WTC11 (cell line): ENCODE measurements around the gene CNTN1. TPM values are rescaled to one million over a fixed set of nuclear protein-coding genes. Genes with fewer than 3 reads are reported as not detected.

Experiments
- ATAC-seq: fragments of 200-7000 bp; cut with Tn5 transposase; 2 replicates; pipeline ENCODE4 v1.10.0; 2021; ENCODE audit warnings: mild to moderate bottlenecking, moderate library complexity
- CTCF ChIA-PET: fragments of 300-600 bp; sonication (Branson Sonifier 250); formaldehyde crosslinking; loops from one replicate; lab custom pipeline; 2021; ENCODE audit warnings: antibody characterized with exemption; lab: Charles Lee
- POLR2A ChIA-PET: fragments of 350-600 bp; sonication (Branson Sonifier 250); formaldehyde crosslinking; loops from one replicate; lab custom pipeline; 2021; ENCODE audit warnings: antibody characterized with exemption; lab: Charles Lee
- DNase-seq: peaks from one replicate; pipeline ENCODE4 v3.0.0; 2021; ENCODE audit warnings: low spot score
- H3K27ac Mint-ChIP-seq: 2 replicates; pipeline ENCODE4 v1.8.0; 2021; ENCODE audit warnings: mixed read lengths
- H3K27me3 Mint-ChIP-seq: 2 replicates; pipeline ENCODE4 v1.8.0; 2021; ENCODE audit warnings: low read depth, mild to moderate bottlenecking, moderate library complexity, mixed read lengths
- H3K36me3 Mint-ChIP-seq: 2 replicates; pipeline ENCODE4 v1.8.0; 2021; ENCODE audit warnings: mixed read lengths
- H3K4me1 Mint-ChIP-seq: 2 replicates; pipeline ENCODE4 v1.8.0; 2022; ENCODE audit warnings: mixed read lengths
- H3K4me3 Mint-ChIP-seq: 2 replicates; pipeline ENCODE4 v1.8.0; 2021; ENCODE audit warnings: mild to moderate bottlenecking, moderate library complexity, mixed read lengths
- H3K9me3 Mint-ChIP-seq: 2 replicates; pipeline ENCODE4 v1.8.0; 2021; ENCODE audit warnings: mixed read lengths
- ATF1 ChIP-seq: sonication (generic); formaldehyde crosslinking; IDR thresholded peaks from 2 replicates; pipeline ENCODE4 v1.8.1; 2023; ENCODE audit warnings: mild to moderate bottlenecking, moderate library complexity, missing genetic modification reagents
- CREB1 ChIP-seq: sonication (generic); formaldehyde crosslinking; IDR thresholded peaks from 2 replicates; pipeline ENCODE4 v1.8.0; 2023; ENCODE audit warnings: mild to moderate bottlenecking, missing genetic modification reagents
- ESRRA ChIP-seq: sonication (generic); formaldehyde crosslinking; IDR thresholded peaks from 2 replicates; pipeline ENCODE4 v1.8.1; 2022; ENCODE audit warnings: mild to moderate bottlenecking, missing genetic modification reagents, borderline replicate concordance
- GABPB1 ChIP-seq: sonication (generic); formaldehyde crosslinking; IDR thresholded peaks from 2 replicates; pipeline ENCODE4 v1.8.1; 2023; ENCODE audit warnings: mild to moderate bottlenecking, missing genetic modification reagents
- JAZF1 ChIP-seq: fragments of 250-450 bp; sonication (Bioruptor Pico); IDR thresholded peaks from 2 replicates; pipeline ENCODE4 v1.9.0; 2021; ENCODE audit warnings: moderate library complexity, mild to moderate bottlenecking, inconsistent platforms
- JUN ChIP-seq: sonication (generic); formaldehyde crosslinking; IDR thresholded peaks from 2 replicates; pipeline ENCODE4 v1.8.0; 2023; ENCODE audit warnings: mild to moderate bottlenecking, missing genetic modification reagents
- MYBL2 ChIP-seq: sonication (generic); formaldehyde crosslinking; IDR thresholded peaks from 2 replicates; pipeline ENCODE4 v1.8.1; 2023; ENCODE audit warnings: mild to moderate bottlenecking, moderate library complexity, missing genetic modification reagents
- NFE2L1 ChIP-seq: sonication (generic); formaldehyde crosslinking; IDR thresholded peaks from 2 replicates; pipeline ENCODE4 v1.8.1; 2023; ENCODE audit warnings: missing genetic modification reagents
- SOX15 ChIP-seq: fragments of 250-450 bp; sonication (Bioruptor Pico); IDR thresholded peaks from 2 replicates; pipeline ENCODE4 v1.9.0; 2021; ENCODE audit warnings: mild to moderate bottlenecking
- SP1 ChIP-seq: sonication (generic); formaldehyde crosslinking; conservative IDR thresholded peaks from 2 replicates; pipeline ENCODE4 v1.8.1; 2022; ENCODE audit warnings: missing genetic modification reagents
- ZNF396 ChIP-seq: fragments of 250-450 bp; sonication (Bioruptor Pico); IDR thresholded peaks from 2 replicates; pipeline ENCODE4 v1.8.0; 2021; ENCODE audit warnings: mild to moderate bottlenecking, moderate library complexity, borderline replicate concordance
- ZNF671 ChIP-seq: fragments of 250-450 bp; sonication (Bioruptor Pico); IDR thresholded peaks from 2 replicates; pipeline ENCODE4 v1.8.0; 2021; ENCODE audit warnings: mild to moderate bottlenecking
- total RNA-seq: library from RNA; stranded (reverse); gene quantifications from 3 replicates; pipeline ENCODE4 v1.2.3, GENCODE V29; 2021
- TF ChIP-seq, protein P1 (sequence below): sonication (generic); formaldehyde crosslinking; IDR thresholded peaks from 2 replicates; pipeline ENCODE4 v1.8.0; 2022; ENCODE audit warnings: mild to moderate bottlenecking, missing genetic modification reagents
- TF ChIP-seq, protein P2 (sequence below): sonication (generic); formaldehyde crosslinking; IDR thresholded peaks from 2 replicates; pipeline ENCODE4 v1.8.1; 2022; ENCODE audit warnings: missing genetic modification reagents, borderline replicate concordance
- TF ChIP-seq, protein P3 (sequence below): sonication (generic); formaldehyde crosslinking; IDR thresholded peaks from 2 replicates; pipeline ENCODE4 v1.8.1; 2023; ENCODE audit warnings: mild to moderate bottlenecking, missing genetic modification reagents, borderline replicate concordance
- TF ChIP-seq, protein P4 (sequence below): fragments of 250-450 bp; sonication (Bioruptor Pico); IDR thresholded peaks from 2 replicates; pipeline ENCODE4 v1.9.0; 2021; ENCODE audit warnings: mild to moderate bottlenecking
- TF ChIP-seq, protein P5 (sequence below): fragments of 250-450 bp; sonication (Bioruptor Pico); IDR thresholded peaks from 2 replicates; pipeline ENCODE4 v2.1.2; 2022; ENCODE audit warnings: mild to moderate bottlenecking, moderate library complexity
- TF ChIP-seq, protein P6 (sequence below): fragments of 250-450 bp; sonication (Bioruptor Pico); IDR thresholded peaks from 2 replicates; pipeline ENCODE4 v1.8.0; 2021; ENCODE audit warnings: mild to moderate bottlenecking

Gene CNTN1
- total RNA-seq, 1 experiment from 2014 or later, result 16.9 TPM

DNA sequence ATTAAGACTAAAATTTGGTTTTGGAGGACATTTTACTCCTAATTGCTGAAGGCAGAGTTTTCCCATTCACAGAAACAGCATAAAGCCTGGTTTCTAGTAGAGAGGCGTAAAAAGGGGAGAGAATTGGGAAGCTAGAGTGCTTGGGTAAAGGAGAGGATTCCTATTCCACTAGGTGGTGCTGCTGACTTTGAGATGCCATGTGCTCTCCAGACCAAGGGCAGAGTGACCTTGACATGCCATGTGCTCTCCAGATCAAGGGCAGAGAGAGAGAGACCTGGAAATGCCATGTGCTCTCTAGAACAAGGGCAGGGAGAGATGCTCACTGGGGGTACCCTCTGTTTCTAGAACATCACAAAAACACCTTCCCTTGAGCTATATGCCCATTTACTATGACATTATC, 319.7 kb downstream of the CNTN1 start:
- peak; percentile 22; the same call in 1 of the 2 replicates for ATAC-seq
- POLR2A ChIA-PET, result no interaction called here
- Mint-ChIP-seq H3K36me3 (peaks cover 60% of the 10 kb centered on the region), H3K27ac (no peak overlapping the region), H3K4me1 (no peaks in the 10 kb centered on the region), H3K4me3 (no peak overlapping the region), H3K9me3 (peaks cover 65% of the 10 kb centered on the region), H3K27me3 (peaks cover 13% of the 10 kb centered on the region)
- TF ChIP-seq ZNF671 (CRISPR knock-in tag) (no peak), CREB1 (CRISPR knock-in tag) (no peak), JAZF1 (no peak), JUN (CRISPR knock-in tag) (no peak), ESRRA (peak; percentile 99), SP1 (CRISPR knock-in tag) (no peak), MYBL2 (CRISPR knock-in tag) (no peak), ZNF396 (CRISPR knock-in tag) (no peak)
- TF ChIP-seq, protein P1, sequence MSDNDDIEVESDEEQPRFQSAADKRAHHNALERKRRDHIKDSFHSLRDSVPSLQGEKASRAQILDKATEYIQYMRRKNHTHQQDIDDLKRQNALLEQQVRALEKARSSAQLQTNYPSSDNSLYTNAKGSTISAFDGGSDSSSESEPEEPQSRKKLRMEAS (CRISPR knock-in tag), result peak; percentile 74
- TF ChIP-seq, protein P2, sequence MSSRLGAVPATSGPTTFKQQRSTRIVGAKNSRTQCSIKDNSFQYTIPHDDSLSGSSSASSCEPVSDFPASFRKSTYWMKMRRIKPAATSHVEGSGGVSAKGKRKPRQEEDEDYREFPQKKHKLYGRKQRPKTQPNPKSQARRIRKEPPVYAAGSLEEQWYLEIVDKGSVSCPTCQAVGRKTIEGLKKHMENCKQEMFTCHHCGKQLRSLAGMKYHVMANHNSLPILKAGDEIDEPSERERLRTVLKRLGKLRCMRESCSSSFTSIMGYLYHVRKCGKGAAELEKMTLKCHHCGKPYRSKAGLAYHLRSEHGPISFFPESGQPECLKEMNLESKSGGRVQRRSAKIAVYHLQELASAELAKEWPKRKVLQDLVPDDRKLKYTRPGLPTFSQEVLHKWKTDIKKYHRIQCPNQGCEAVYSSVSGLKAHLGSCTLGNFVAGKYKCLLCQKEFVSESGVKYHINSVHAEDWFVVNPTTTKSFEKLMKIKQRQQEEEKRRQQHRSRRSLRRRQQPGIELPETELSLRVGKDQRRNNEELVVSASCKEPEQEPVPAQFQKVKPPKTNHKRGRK (CRISPR knock-in tag), result no peak
- TF ChIP-seq, protein P3, sequence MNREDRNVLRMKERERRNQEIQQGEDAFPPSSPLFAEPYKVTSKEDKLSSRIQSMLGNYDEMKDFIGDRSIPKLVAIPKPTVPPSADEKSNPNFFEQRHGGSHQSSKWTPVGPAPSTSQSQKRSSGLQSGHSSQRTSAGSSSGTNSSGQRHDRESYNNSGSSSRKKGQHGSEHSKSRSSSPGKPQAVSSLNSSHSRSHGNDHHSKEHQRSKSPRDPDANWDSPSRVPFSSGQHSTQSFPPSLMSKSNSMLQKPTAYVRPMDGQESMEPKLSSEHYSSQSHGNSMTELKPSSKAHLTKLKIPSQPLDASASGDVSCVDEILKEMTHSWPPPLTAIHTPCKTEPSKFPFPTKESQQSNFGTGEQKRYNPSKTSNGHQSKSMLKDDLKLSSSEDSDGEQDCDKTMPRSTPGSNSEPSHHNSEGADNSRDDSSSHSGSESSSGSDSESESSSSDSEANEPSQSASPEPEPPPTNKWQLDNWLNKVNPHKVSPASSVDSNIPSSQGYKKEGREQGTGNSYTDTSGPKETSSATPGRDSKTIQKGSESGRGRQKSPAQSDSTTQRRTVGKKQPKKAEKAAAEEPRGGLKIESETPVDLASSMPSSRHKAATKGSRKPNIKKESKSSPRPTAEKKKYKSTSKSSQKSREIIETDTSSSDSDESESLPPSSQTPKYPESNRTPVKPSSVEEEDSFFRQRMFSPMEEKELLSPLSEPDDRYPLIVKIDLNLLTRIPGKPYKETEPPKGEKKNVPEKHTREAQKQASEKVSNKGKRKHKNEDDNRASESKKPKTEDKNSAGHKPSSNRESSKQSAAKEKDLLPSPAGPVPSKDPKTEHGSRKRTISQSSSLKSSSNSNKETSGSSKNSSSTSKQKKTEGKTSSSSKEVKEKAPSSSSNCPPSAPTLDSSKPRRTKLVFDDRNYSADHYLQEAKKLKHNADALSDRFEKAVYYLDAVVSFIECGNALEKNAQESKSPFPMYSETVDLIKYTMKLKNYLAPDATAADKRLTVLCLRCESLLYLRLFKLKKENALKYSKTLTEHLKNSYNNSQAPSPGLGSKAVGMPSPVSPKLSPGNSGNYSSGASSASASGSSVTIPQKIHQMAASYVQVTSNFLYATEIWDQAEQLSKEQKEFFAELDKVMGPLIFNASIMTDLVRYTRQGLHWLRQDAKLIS (CRISPR knock-in tag), result no peak
- TF ChIP-seq, protein P4, sequence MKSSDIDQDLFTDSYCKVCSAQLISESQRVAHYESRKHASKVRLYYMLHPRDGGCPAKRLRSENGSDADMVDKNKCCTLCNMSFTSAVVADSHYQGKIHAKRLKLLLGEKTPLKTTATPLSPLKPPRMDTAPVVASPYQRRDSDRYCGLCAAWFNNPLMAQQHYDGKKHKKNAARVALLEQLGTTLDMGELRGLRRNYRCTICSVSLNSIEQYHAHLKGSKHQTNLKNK, result no peak
- no peak for DNase-seq
- CTCF ChIA-PET, result no interaction called here

DNA sequence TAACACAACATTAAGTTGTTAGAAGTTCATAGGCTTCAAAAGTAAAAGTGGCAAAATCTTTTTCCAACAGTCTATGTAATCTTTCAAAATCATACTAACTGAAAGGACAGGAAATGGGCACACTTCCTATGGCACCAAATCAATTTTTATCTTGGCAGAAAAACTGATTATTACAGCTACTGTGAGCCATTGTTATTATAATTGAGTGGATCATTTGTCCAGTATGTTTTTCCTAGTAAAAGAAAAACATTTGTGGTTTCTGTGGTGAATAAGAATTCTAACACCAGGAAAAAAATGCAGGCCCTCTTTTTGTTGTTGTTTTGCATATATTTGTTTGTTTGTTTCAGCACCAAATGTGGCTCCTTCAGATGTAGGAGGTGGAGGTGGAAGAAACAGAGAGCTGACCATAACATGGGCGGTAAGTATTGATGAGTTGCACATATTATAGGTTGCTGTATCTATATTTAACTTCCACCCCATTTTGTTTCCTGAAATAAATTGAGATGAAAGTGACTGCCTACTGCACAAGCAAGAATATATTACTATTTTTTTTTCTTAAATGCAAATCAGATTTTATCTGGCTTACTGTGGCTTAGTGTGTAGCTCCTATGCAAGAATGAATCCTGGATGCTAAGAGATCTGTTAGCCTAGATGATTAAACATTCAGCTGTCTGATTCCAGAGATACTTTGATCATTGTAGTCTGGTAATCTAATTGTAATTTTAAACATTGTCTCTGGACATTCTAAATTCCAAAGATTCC, 321.8 kb downstream of the CNTN1 start:
- DNase-seq, result no peak
- Mint-ChIP-seq H3K9me3 (peaks cover 45% of the 10 kb centered on the region), H3K27ac (no peak overlapping the region)
- TF ChIP-seq ATF1 (CRISPR knock-in tag) (no peak), SOX15 (CRISPR knock-in tag) (no peak), ZNF396 (CRISPR knock-in tag) (no peak), NFE2L1 (CRISPR knock-in tag) (no peak), GABPB1 (CRISPR knock-in tag) (no peak)
- TF ChIP-seq, protein P1 (CRISPR knock-in tag), result no peak
- TF ChIP-seq, protein P5, sequence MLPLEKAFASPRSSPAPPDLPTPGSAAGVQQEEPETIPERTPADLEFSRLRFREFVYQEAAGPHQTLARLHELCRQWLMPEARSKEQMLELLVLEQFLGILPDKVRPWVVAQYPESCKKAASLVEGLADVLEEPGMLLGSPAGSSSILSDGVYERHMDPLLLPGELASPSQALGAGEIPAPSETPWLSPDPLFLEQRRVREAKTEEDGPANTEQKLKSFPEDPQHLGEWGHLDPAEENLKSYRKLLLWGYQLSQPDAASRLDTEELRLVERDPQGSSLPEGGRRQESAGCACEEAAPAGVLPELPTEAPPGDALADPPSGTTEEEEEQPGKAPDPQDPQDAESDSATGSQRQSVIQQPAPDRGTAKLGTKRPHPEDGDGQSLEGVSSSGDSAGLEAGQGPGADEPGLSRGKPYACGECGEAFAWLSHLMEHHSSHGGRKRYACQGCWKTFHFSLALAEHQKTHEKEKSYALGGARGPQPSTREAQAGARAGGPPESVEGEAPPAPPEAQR (CRISPR knock-in tag), result no peak
- TF ChIP-seq, protein P6, sequence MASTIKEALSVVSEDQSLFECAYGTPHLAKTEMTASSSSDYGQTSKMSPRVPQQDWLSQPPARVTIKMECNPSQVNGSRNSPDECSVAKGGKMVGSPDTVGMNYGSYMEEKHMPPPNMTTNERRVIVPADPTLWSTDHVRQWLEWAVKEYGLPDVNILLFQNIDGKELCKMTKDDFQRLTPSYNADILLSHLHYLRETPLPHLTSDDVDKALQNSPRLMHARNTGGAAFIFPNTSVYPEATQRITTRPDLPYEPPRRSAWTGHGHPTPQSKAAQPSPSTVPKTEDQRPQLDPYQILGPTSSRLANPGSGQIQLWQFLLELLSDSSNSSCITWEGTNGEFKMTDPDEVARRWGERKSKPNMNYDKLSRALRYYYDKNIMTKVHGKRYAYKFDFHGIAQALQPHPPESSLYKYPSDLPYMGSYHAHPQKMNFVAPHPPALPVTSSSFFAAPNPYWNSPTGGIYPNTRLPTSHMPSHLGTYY (CRISPR knock-in tag), result no peak
- TF ChIP-seq, all 79 proteins: peak for 0
- Mint-ChIP-seq H3K36me3 (peaks cover 40% of the 10 kb centered on the region), H3K4me1 (no peaks in the 10 kb centered on the region), H3K27me3 (peaks cover 13% of the 10 kb centered on the region), H3K4me3 (no peak overlapping the region)
- ATAC-seq, result no peak
- POLR2A ChIA-PET, result no interaction called here
- CTCF ChIA-PET, result no interaction called here
